ENCODE data around the gene ANKRD60. TPM values are rescaled to one million over a fixed set of nuclear protein-coding genes. Genes with fewer than 3 reads are reported as not detected.

ANKRD60 gene
- total RNA-seq, 1 donor from 2014 or later, result not detected

- no peak for DNase-seq
- Histone ChIP-seq H3K27ac (no peak overlapping the region), H3K27me3 (ENCODE audit: low read depth) (peaks cover 8% of the 10 kb centered on the region), H3K4me3 (no peak overlapping the region), H3K4me1 (peaks cover 5% of the 10 kb centered on the region), H3K36me3 (peaks cover 22% of the 10 kb centered on the region), H3K9me3 (no peaks in the 10 kb centered on the region)
- ATAC-seq, result peak in 1 of 2 donors; percentile 48
- intact Hi-C loops (cut with DNase I), result loop anchor here (10.0 kb wide), 1 partner anchor 221 kb away; no protein-coding TSS in a partner anchor
- TF ChIP-seq CTCF (IDR thresholded peaks at IDR 0.05), result peak; percentile 52
These were observed 5.6 kb upstream of the ANKRD60 start for GRCh38 chr20:58233881-58234528.

- DNase-seq (no peak), ATAC-seq (no peak)
- H3K4me1 ChIP-seq, result peaks cover 9% of the 10 kb centered on the region
- H3K36me3 ChIP-seq, result peaks cover 18% of the 10 kb centered on the region
- intact Hi-C loops (cut with DNase I), result loop anchor here (10.0 kb wide), 1 partner anchor 221 kb away; no protein-coding TSS in a partner anchor
- no peak overlapping the region for H3K4me3 ChIP-seq
- H3K9me3 ChIP-seq, result no peaks in the 10 kb centered on the region
- H3K27ac ChIP-seq, result no peak overlapping the region
- no peak for TF ChIP-seq CTCF (IDR thresholded peaks at IDR 0.05)
- H3K27me3 ChIP-seq (ENCODE audit: low read depth), result peaks cover 13% of the 10 kb centered on the region
These were observed 4.9 kb upstream of the ANKRD60 start for GRCh38 chr20:58233393-58233792.

GRCh38 chr20:58231683-58232082 lies 3.2 kb upstream of the ANKRD60 start:
- Histone ChIP-seq H3K27me3 (ENCODE audit: low read depth) (peaks cover 29% of the 10 kb centered on the region), H3K36me3 (peaks cover 18% of the 10 kb centered on the region), H3K4me1 (peaks cover 9% of the 10 kb centered on the region), H3K9me3 (no peaks in the 10 kb centered on the region), H3K4me3 (no peak overlapping the region), H3K27ac (no peak overlapping the region)
- intact Hi-C loops (cut with DNase I), result loop anchor here (10.0 kb wide), 1 partner anchor 223 kb away; no protein-coding TSS in a partner anchor
- DNase-seq (no peak), ATAC-seq (no peak)
- TF ChIP-seq CTCF (IDR thresholded peaks at IDR 0.05), result no peak

DNA sequence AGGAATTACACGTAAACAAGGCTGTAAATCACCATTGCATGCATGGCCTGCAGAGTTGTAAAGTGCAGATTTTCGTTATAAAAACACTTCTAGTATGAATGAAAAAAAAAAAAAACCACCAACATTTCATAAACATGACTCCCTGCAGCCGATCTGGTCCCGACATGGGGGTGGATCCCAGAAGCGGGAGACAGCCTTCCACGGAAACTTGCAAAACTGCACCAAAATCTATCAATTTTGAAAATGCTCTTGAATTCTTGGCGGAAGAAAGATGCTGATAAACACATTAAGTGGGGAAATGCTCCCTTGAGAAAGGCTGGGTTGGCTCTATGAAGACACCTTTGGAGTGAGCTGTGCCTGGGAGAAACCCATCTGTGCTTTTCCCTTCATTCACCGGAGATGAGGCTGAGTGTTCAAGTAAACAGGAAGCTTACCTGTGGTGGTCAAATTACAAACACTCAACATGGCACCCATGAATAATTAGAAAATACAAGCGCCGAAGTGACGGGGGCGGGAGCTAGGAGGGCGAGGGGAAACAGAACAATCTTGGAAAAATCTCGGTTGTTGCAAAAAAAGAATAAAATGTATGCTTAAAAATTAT lies 845 bp upstream of the ANKRD60 start:
- Histone ChIP-seq H3K27ac (no peak overlapping the region), H3K36me3 (peaks cover 9% of the 10 kb centered on the region), H3K9me3 (no peaks in the 10 kb centered on the region), H3K4me3 (no peak overlapping the region), H3K27me3 (ENCODE audit: low read depth) (peaks cover 41% of the 10 kb centered on the region), H3K4me1 (peaks cover 4% of the 10 kb centered on the region)
- intact Hi-C loops (cut with DNase I), result no loop called here
- DNase-seq, result no peak
- no peak for TF ChIP-seq CTCF (IDR thresholded peaks at IDR 0.05)
- no peak for ATAC-seq

DNA sequence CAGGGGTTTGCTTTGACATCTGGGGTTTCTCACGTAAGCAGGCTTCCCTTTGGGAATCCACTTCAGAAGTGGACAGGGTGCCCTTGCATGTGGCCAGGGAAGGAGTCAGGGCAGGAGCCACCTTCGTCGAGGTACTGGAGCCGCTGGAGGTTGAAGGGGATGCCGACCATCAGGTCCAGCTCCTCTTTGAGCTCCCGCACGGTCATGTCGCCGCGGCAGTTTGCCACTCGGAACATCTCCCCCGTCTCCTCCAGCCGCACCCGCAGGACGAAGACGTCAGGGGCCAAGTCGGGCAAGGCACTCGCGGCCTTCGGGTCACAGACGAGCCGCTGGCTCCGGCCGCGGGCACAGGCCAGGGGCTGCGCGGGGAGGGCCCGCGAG lies 360 bp downstream of the ANKRD60 start:
- intact Hi-C loops (cut with DNase I), result no loop called here
- H3K4me1 ChIP-seq, result peaks cover 4% of the 10 kb centered on the region
- peaks cover 41% of the 10 kb centered on the region for H3K27me3 ChIP-seq (ENCODE audit: low read depth)
- no peak overlapping the region for H3K27ac ChIP-seq
- H3K9me3 ChIP-seq, result no peaks in the 10 kb centered on the region
- H3K4me3 ChIP-seq, result no peak overlapping the region
- no peak for TF ChIP-seq CTCF (IDR thresholded peaks at IDR 0.05)
- H3K36me3 ChIP-seq, result peaks cover 8% of the 10 kb centered on the region
- ATAC-seq, result peak in 1 of 2 donors; percentile 38
- no peak for DNase-seq
